ENCODE results near the gene KLF16.
"Not testable (repeated sequence)": the region's sequence is repeated elsewhere in the genome, so short reads cannot be mapped to it uniquely, and the experiment has no call there.

The KLF16 gene

DNA sequence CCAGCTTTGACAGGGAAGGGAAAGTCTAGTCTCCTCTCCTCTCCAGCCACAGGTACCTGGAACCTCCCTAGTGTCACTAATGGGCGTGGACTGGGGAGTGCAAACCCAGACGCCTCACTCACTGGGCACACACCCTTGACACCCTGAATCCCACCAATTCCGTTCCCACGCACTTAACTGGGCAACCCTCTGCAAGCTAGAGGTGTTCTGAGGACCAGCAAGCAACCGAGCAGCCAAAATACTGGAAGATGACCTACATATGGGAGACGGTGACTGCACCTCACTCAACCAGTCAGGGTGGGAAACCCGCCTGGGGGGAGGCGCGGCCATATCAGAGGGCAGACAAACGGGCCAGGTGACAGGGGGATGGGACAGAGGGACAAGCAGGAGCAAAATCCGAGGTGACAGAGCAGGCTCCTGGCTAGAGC lies 20.9 kb upstream of the KLF16 start:
- peak in 1 of 2 donors; percentile 47 for DNase-seq (ENCODE audit: low read depth in 2 of 2)

DNA sequence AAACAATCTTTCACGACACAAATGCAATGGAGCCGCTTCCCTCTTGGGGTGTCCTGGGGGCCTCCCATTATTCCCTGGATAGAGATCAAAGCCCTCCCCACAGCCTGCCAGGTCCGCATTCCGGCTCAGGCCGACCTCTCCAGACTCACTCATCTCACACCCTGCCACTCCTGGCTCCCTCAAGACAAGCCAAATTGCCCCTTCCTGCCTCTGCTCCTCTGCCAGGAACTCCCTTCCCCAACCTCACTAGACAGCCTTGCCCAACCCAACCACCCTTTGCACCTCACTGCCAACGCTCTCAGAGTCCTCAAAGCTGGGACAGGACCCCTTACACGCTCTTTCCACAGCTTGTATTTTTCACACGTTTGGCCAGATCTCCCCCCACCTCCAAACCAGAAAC lies 20.4 kb upstream of the KLF16 start:
- DNase-seq (ENCODE audit: low read depth in 2 of 2): no peak

DNA sequence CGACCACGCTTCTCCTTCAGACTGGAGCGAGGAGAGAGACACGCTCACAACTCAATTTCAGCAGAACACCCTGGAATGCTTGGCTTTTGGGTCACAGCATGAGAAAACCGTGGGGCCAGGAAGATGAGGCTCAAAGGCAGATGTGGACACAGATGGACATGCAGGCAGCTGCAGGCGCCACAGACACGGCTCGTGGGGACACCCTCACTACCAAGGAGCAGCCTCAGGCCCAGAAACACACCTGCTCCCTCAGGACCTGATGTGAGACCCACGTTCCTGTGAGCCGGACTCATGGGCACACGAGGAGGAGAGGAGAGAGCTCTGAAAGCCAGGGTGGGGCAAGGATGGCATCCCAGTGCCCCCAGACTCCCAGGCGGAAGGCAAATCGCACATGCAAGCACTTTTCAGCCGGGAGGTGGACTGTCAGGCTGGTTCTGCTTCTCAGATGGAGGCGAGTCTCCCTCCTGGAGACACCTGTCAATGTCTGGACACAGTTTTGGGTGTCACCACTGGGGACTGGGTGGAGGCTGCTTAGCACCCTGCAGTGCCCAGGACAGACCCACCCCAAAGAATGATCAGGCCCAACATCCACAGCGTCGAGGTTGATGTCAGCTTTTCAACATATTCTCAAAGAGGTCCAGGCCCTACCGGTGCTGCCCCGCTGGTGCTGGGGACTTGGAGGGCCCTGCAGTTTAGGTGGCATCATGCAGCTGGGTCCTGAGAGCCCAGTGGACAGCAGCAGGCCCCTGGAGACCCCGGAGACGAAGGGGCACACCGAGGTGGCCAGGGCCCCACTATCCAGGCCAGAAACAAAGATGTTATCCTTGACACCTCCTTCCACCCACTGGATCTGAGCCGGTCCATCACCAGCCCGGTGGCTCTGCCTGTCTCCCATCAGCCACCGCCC lies 19.7 kb upstream of the KLF16 start:
- DNase-seq (ENCODE audit: low read depth in 2 of 2): no peak

DNA sequence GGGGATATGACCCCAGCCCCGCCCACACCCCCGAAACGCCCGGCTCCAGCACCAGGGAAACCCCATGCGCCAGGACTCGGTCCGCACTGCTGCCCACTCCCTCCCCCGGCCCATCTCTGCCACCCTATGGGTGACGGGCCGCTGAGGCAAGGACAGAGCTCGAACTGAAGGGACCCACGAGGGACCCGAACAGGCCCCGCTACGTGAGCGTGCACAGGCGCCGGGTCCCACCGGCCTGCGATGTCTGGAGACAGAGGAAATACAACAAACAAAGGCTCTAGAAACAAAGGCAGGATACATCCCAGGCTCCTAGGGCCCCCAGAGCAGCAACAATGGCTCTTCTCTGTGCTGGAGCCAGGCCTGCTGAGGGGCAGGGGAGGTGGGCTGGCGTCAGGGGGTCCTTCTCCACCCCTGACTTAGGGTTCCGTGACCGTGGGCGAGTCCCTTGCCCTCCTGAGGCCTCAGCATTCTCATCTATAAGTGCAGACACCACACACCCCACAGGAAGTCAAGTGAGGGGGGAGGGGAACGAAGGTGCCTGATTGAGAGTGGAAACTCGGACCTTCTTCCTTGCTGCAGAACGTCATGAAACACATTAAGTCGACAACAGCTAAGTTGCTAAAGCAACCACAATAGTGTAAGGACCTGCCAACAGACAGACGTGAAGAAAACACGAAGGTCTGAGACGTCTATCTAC lies 18.9 kb upstream of the KLF16 start:
- peak in 1 of 2 donors; percentile 59 for DNase-seq (ENCODE audit: low read depth in 2 of 2)

DNA sequence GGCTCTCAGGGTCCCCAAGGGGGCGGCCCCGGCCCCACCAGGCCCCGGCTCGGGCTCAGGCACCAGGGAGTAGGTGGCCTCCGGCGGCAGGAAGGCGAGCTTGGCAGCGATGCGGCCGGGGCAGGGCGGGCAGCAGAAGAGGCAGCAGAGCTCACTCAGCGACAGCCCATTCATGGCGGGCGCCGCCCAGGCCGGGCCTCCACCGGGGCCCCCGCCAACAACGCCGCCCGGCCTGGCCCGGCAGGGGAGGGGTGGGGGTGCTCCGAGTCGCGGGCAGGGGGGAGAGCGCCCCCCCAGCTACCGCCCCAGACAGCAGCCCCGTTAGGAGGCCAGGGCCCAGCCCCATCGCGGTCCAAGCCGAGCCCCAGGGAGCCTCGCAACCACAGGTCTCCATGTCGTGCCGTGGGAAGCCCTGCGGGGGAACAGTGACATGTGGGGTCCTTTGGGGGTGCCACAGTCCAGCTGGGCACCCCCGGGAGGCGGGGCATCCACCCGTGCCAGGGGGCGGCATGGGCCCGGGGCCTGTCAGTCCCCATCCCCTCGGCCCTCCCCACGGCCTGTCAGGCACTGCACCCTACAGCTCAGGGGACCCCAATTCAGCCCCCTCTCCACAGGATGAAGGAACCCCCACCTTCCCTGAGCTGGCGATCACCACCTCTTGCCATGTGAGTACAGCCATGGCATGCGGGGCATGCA lies 18.2 kb upstream of the KLF16 start:
- not testable (repeated sequence) for DNase-seq (ENCODE audit: low read depth in 2 of 2)

DNA sequence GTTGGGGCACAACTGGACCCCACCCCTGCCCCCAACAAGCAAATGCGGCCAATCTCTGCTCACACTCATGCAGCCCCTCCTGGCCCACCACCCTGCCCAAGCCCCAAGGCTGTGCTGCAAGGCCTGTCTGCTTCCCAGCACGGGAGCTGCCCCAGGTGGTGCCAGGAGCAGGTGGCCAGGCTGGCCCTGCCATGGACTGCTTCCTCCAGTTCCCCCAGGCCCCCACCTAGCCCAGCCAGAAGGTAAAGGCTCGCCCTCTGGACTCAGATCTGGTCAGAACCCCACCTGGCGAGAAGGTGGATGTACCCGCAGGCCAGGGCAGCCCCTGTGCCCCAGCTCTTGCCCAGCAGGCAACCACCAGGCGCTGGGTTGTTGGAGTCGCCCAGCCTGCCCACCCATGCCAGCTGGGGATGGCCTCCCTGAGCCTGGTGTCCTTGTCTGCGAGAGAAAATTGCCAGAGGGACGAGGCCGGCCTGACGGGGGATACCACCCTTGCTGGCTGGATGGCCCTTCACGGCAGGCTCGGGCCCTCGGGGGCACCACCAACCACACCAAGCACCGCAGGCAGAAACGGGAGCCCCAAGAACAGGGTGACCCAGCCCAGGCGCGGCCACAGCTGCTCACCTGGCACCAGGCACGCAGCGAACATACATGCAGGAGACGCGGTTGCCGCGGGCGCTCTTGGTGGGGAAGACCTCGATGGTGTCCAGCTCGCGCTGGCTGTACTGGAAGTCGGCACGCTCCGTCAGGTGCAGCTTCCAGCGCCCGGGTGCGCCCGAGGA lies 17.4 kb upstream of the KLF16 start:
- no peak for DNase-seq (ENCODE audit: low read depth in 2 of 2)

DNA sequence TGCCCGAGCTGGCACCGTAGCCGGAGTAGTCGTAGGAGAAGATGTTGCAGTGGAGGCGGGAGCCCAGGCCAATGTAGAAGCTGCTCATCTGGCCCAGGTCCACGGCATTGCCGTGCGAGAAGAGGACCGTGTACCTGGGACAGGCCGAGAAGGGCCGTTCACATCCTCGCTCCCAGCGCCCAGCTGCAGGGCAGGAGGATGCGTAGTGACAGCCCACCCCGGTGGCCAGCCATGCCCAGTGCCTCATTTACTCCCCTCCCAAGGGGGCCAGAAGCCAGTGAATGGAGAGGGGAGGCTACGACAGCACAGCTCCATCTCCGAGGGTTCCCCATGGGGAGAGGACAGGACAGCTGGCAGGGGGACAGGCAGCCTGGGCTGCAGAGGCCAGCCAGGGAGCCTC lies 16.6 kb upstream of the KLF16 start:
- not testable (repeated sequence) for DNase-seq (ENCODE audit: low read depth in 2 of 2)

DNA sequence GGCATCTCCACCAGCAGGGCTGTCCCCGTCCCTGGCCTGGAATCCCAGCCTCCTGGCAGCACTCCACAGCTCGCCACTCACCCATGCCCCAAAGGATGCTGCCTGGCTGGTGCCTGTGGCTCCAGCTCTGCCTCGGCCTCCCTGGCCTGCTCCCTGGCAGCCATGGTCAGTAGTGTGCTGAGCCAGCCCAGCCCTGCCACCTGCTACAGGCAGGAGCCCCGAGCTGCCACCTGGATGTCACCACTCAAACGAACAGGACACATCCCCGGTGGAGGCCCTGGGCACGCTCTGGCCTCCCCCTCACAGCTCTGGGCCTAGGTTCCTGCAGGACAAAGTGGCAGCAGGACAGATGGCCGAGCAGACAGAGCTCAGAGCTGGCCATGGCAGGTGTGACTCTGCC lies 15.2 kb upstream of the KLF16 start:
- not testable (repeated sequence) for DNase-seq (ENCODE audit: low read depth in 2 of 2)

DNA sequence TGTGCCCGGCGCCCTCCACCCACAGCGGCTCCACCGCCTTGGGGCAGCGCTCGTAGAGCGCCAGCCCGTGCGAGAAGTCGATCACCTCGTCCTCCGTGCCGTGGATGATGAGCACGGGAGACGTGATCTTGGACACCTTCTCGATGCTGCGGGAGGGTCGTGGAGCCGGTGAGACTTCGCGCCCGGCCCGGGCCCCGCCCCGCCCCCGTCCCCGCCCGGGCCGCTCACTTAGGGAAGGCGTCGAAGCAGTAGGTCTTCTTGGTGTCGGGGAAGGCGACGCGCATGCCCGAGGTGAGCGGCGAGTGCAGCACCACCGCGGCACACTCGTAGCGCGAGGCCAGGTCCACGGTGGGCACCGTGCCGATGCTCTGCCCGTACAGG lies 13.9 kb upstream of the KLF16 start:
- DNase-seq (ENCODE audit: low read depth in 2 of 2): not testable (repeated sequence)

DNA sequence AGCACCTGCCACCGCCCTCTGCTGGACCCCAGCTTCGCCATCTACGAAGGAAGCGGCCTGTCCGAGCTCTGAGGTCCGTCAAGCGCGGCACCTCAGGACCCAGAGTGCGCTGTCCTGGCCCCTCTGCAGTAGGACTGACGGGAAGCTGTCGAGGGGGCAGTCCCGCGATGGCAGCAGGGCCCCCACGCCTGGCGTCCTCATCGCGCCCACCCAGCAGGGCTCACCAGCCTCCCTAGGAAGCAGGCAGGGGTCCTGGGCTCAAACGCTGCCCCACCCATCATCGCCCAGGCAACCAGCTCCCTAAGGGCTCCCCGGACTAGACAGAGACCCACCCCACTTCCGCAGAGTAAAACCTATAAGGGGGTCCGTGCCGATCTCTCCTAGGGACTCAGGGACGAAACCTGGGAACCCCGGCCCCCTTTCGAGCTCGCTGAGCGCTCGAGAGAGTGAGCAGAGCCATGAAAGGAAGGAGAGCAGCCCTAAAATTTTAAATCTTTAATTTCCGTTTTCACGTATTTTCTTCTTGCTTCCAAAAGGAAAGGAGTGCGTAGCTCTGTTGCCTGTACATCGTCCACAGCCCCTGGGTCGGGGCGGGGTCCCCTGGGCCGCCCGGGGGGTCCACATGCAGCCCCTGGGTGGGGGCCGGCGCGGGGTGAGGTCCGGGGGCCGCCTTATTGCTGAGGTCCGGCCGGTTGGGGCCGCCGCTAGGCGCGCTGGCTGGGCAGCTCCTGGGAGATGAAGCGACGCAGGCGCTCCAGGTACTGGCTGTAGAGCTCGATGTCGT lies 13.3 kb upstream of the KLF16 start:
- DNase-seq (ENCODE audit: low read depth in 2 of 2): not testable (repeated sequence)

DNA sequence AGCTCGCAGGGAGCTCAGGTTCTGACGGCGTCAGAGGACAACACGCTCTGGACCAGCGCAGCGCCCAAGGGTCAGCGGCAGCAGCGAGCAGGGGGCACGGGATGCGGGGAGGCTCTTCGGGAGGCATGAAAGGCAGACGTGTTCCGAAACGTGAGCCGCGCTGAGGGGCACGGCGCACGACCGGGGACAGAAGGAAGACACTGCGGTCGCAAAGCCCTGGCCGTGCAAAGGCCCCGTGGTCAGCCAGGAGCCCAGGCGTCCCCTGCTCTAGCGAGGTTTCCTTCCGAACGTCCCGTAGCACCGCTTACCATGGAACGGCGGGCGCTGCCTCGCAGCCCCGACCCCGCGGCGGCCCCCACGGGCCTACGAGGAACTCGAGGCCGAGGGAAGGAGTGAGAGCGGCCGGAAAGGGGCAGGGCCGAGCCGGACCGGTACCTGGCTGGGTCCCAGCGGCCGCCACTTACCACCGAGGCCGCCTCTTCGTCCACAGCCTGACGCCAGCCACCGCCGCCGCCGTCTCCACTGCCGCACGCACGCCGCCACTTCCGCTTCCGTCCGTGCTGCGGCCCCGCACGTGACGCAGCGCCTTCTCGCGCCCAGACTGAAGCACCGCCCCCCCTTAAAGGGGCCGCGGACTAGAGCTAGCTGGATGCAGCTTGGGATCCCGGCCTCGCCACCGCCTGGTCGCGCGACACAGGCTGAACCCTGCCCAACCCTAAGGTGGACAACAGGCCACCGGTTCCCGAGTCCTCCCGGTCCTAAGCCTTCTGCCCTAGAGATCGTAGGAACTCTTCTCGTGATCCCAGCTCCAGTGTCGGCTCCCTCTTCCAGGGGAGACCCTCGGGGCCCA lies 12.5 kb upstream of the KLF16 start:
- peak; percentile 77 to 84 for DNase-seq (ENCODE audit: low read depth in 2 of 2)

DNA sequence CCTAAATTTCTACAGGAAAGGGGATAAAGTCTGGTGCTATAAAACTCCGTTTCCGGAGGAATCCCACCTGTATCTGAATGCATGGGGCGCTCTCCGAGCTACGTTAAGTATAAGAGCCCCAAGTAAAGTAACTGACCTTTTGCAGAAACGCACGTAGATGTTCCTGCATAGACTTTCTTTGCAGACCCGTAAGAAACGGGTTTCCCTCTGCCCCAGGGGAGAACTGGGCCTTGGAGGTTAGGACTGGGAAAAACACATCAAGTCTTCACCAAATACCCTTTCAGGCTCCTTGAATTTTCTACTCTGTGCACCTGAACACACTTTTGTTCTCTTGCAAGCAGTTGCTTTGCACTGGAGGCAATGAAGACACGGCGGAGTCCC lies 11.9 kb upstream of the KLF16 start:
- not testable (repeated sequence) for DNase-seq (ENCODE audit: low read depth in 2 of 2)

DNA sequence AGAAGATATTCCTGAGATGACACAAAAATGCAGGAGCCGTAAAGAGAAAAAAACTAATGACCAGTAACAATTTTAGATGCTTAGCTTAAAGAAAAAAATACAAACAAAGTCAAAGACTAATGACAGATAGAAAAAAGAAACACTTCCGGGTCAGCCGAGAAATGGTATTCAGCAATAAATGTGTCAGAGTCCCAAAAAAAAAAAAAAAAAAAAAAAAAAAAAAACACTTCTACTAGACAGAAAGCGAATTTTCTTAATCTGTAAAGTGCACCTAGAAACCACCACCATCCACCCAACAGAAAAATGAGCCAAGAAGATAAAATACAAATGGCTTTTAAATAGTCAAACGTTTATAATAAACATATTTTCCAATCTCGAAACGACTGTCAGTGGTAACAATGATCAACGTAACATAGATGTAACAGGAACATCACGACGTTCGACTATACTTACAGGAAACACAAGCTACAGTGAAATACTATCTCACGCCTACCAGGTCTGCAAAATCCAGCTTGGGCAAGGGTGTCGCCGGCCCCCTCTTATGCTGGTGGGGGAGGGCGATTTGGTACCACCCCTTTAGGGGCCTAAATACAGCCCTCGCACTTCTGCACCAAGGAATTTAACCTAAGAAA lies 11.3 kb upstream of the KLF16 start:
- no peak for DNase-seq (ENCODE audit: low read depth in 2 of 2)

DNA sequence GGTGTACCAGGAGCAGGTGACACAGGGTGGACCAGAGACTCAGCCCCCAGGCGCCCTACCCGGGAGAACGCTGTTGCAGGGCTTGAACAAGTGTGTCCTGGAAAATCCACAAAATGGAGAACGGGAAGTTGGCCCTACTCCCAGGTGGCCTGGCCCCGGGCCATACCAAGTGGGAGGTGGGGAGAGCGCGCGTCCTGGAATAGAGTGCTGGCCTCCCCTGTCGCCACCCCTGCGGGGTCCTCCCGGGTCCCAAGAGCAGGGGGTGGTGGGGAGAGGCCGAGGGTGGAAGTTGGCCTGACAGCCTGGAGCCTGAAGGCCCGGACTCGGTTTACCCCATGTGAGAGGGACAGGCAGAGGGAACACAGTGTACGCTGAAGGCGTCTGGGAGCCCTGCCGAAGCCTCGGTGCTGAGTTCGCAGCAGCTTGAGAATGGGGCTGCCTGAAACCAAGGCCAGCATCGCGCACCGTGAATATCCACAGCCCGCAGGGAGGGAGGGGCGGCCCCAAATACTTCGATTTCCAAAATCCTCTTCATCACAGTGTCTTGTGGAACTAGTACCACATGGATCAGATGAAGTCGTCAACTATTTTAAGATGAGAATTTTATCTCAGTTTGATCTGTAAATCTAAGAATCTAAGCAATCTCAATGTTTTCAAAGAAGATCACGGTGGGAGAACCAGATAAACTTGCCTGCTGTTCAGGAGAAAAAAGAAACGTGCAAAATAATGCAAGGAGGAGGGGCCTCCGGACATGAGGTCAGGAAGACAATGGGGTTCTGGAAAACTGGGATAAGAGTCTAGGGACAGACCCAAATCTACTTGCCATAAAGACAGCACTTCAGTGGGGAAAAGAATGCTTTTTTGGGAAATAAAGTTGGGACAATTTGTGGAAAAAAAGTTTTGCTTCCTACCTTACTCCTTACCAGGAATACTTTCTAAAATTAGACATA lies 10.4 kb upstream of the KLF16 start:
- DNase-seq (ENCODE audit: low read depth in 2 of 2): no peak

DNA sequence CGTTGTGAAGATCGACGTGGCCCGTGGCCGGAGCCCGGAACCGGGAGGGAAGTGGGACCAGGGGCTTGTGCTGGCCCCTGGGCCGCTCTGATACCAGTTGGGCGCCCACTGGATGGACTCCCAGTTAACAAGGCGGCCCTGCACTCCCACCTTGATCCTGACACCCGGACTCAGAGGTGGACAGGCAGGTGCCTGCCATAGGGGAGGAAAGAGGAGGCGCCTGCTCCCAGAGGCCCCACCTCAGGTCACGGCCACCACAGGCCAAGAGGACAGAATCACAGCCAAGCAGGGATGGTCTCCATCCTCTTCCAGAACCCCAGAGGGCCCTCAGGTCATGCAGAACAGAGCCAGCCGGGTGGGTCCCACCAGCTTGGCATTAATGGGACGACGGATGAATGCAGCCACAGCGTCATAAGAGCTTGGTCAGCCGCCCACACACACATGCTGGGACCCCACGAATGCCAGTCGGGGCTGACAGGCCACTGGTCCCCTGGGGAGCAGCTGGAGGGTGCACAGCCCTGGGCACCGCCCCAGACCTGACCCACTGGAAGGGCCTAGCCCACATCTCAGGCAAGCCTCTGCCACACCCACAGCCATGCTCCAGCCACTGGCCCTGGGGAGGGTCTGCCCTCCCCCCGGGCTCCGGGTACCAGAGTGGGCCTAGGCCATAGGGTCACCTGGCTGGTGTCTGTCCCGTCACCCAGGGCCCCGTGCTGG lies 9.6 kb upstream of the KLF16 start:
- DNase-seq (ENCODE audit: low read depth in 2 of 2): no peak

DNA sequence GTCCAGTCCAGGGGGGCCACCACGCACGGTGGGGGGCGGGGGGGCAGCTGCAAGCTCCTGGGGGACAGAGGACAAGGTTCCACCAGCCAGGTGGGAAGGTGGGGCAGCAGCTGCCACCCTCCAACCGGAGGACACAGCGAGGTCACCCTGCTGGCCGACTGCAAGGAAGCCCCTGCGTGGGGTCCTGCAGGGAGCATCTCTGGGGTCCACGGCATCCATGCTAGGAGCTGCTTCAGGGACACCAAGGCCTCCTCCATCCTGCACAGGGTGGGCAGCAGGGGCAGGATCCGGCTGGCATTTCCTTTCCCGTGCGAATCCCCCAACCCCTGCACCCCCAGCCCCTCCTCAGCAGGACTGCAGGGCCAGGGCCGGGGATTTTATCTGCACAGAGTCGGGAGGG lies 8.3 kb upstream of the KLF16 start:
- DNase-seq (ENCODE audit: low read depth in 2 of 2): no peak

DNA sequence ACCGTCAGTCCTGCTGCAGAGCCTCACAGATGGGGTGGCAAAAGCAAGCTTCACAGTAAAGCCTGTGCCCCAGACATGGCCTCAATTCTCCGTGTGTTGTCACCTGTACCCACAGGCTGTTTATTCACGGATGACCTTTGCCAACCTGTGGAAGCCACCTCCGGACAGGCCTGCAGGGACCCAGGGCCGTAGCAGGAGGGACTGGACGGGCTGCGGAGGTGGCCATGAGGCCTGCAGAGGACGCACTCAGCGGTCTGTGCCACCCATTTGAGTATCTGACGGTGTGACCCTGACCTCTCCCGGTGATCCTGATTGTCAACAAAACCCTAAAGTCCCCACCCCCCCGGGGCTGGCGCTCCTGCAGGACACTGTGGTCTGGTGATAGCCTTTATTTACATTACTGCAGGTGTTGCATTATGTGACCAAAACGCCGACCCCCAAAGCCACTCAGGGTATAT lies 7.8 kb upstream of the KLF16 start:
- no peak for DNase-seq (ENCODE audit: low read depth in 2 of 2)

DNA sequence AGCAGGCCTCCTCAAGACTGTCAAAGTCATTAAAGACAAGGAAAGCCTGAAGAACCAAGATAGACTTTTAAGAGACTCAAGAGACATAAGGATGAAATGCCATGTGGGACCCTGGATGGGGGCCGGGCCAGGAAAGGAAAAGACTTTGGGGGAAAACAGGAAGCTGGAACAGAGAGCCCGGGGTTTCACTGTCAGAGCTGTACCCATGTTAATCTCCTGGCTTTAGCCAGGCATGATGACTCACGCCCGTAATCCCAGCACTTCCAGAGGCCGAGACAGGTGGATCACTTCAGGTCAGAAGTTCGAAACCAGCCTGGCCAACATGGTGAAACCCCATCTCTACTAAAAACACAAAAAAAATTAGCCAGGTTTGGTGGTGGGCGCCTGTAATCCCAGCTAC lies 5.6 kb upstream of the KLF16 start:
- no peak for DNase-seq (ENCODE audit: low read depth in 2 of 2)
